Hematopoietic multipotent progenitor cell treated with erythropoietin and hydrocortisone succinate and interleukin-3 and kit ligand, for 17 days (in vitro differentiated cells): ENCODE data around the gene TNFAIP8.

Experiments used
- DNase-seq: peaks from one replicate; pipeline ENCODE4 v3.0.0-alpha.2; 2015; ENCODE audit warnings: low spot score

The TNFAIP8 gene

DNA sequence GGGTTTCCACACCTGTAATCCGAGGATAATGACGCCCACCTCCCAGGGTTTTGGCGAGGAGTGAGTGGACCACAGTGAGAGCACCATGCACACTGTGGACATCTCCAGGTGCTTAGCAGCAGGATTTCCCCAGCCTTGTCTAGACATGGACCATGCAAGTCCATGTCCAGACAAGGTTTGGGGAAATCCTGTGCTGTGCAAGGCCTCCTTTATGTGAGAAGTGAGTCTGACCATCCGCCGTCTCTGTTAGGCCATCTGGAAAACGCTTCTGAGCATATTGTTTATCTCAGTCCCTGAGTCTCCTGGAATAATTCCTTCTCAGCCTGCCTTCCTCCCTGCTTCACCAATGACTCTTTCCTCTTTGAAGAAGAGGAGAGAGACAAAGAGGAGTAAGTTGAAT, 26.2 kb upstream of the TNFAIP8 start:
- peak; percentile 30 for DNase-seq

DNA sequence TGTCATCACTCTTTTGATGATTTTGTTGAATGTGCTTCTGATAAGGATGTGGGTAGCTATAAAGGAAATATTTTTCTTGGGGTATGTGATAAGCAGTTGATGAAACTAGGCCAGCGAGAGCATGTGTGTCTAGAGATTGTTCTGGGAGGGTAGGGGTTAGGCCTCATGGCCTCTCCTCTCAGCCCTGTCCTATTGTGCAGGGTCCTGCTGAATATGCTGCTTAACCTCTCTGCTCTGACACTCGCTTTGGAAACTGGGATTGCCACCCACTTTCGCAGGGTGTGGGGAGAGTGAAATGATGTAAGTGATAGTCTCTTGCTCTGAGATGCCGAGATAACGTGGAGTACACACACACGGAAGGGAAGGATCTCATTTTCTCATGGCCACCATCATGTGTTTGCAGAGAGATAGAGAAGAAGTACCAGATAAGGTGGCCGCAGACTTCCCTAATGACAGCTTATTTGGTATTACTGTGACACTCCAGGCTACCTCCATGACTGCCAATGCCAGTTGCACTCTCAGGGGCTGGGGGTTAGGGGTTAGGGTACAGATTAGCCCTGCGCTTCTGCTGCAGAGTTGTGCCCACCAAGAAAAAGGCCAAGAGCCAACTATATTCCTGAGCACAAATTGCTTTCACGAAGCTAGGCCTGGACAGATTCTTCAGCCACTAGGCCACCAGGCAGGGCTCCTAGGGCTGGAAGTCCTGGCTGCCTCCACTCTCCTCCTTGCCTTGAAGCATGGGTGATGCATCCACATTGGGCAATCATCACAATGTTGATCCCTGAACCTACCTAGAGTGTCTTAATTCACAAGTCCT, 25.2 kb upstream of the TNFAIP8 start:
- DNase-seq = peak; percentile 73

DNA sequence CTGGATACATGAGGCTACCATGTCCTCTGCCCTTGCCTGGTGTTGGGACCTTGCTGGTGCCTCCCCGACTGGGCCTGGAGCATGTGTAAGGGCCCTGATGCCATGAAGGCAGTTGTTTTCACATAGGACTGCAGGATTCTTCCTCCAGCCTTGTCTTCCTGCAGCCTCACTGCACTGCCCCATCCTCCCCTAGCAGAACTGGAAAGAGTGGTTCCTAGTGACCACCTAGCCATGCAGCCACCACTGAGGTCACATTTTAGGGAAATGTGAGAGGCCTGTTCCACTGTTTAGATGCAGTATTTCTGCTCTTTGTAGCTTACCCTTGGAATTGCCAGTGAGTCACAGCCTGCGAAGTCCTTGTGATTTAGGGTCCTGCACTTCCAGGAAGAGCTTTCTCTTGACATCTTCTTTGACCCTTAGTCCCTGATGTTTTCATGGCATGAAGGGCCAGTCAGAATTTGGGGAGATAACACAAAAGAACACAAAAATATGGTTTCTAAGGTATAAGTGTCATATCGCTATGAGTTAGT, 24.2 kb upstream of the TNFAIP8 start:
- no peak for DNase-seq

DNA sequence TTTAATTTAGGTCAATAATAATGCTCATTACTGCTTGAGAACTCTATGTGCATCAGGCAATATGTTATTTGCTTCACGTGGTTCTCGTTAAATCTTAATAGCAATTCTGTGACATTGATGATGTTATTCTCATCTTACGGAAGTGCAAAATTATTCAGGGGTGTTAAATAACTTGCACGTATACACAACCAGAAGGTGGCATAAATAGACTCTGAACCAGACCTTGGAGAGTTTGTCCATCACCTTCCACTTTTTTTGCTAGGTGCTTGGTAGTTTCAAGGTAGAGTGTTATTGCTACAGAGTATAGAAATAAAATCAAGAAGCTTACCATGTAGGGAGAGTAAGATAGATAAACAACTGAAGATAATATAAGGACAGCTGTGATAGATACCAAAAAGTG, 23.6 kb upstream of the TNFAIP8 start:
- no peak for DNase-seq

DNA sequence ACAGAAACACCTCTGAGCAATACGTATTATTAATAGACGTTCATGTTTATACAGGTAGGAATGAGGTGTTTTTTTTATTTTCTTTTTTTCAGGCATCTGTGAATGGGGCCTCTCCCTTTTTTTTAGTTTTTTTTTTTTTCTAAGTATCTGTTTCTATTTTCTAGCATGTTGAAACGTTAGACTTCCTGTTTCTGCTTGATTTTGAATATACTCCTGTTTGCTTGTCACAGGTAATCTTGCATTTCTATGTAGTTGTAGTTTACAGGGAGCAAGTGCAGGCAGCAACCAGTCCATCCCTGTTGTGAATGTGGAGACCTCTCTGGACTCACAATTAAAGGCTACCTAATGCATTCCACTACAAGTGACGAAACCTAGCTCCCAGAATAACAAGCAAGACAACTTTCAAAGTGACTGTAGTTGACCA, 22.8 kb upstream of the TNFAIP8 start:
- no peak for DNase-seq

DNA sequence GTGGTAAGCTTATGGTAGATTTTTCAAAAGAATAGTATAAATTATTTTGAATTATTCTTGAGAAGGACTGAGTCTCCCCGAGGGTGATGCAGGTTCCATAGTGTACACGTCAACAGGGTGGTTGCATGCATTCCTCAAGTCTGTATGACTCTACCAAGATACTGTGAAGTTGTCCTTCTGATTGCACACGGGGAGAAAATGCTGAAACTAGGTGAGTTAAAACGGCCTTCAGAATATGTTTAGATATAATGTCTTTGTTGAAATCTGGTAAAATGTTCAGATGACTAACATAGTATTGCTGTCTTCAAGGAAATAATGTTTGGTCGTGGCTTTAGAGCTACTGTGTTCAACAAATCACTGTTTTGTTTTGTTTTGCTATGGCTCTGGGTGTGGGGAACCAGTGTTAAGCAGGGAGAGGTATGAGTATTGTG, 22.4 kb upstream of the TNFAIP8 start:
- no peak for DNase-seq

DNA sequence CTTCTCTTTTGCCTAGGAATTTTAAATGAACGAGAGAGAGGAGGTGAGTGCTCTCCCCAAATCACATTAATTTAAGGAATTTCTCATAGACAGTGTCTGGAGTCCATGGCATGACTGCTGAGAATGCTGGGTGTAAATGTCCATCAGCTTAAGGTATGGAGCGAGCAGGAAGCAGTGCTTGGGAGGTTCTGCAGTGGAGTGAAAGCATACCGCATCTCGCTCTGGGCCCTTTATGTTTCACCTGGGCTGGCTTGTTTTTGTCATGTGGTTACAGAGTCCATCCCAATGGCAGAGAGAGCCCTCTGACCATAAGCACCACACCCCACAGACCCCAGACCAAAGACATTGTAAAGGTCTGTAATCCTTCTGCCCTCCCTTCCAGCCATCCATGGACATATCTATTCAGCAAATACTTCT, 20.6 kb upstream of the TNFAIP8 start:
- no peak for DNase-seq

DNA sequence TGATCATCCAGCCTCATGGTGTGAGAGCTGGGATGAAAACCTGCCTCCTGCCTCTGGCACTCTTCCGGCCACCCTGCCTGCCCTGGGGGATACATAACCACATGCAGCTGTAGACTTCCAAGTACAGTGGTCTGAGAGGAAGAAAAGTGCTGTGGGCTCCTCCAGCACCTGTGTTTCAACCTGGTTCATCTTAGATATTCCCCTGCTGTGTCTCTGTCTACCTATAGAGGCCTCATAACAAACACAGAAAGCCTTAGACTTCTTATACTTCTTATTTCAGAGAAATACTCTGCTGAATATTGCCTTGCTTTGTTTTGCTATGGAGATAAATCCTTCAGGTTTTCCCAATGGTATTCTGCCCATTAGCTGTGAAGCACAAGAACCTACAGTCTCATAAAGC, 19.6 kb upstream of the TNFAIP8 start:
- DNase-seq = no peak

DNA sequence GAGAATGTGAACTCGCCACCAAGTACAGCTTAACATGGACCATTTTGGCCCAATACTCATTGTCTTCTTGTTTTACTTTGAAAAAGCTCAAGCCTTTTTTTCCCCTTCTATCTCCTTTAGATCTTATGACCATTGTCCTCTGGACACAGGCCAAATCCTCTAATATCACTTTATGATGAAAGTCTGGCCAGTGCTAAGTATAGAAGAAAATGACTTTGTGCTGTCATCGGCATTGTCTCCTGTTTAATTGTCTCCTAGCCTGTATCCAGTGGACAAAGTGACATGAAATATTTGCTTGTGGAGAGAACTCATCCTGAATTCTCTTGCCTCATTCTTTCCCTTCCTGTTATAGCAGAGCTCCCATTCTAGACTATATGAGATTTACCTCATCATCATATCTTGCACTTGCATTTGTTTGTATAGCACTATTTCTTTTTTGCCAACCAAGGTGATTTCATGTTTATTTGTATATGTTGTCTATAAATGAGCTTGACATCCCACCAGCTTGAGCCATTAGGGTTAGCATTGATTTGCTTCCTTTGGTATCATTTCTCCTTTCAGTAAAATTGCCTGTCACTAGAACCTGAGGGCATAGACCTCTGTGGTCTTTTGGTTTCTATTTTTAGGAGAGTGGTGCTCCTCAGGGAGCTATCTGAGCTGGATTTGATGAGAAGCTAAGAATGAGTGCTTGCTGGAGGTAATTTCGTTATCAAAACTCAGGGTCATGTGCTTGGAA, 18.8 kb upstream of the TNFAIP8 start:
- no peak for DNase-seq

DNA sequence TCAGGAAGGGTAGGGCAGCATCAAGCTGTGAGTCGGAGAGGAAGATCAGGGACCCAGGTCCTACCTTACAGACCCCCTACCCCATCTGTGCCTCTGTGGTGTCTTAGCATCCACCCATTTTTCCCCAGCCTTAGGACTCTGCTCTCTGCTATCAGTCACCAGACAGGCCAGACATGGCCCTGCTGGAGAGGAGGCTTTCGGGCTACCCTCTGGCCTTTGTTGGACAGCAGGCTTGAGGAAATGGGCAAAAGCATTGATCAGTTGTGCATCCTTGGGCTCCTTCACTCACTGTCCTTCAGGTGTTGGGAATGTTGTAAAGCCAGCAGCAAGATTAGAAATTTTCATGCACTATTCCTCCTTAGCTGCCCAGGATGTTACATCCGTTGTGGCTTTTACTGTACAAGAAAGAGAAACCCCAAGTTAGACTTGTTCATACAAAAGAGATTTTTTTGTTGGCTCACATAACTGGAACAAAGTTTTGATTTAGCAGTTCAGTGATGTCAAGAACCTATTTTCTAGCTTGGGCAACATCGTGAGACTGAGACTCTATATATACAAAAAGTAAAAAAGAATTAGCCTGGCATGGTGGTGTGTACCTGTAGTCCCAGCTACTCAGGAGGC, 17.4 kb upstream of the TNFAIP8 start:
- no peak for DNase-seq

DNA sequence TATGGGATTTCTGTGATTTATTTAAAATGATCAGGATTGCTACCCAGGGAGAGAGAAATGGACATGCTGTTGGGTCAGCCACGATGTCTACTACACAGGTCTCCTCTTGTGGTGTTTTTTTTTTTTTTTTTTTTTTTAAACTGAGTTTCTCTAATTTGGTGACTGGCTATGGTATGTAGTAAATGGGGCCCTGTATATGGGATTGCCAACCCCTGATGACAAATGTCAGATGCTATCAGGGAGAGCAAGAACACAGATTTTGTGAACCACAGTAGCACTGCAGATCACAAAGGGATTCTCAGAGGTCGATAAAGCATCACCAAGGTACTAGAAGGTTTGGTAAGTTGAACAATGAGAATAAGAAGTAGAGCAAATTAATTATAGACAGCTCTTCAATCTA, 16.5 kb upstream of the TNFAIP8 start:
- DNase-seq = no peak

DNA sequence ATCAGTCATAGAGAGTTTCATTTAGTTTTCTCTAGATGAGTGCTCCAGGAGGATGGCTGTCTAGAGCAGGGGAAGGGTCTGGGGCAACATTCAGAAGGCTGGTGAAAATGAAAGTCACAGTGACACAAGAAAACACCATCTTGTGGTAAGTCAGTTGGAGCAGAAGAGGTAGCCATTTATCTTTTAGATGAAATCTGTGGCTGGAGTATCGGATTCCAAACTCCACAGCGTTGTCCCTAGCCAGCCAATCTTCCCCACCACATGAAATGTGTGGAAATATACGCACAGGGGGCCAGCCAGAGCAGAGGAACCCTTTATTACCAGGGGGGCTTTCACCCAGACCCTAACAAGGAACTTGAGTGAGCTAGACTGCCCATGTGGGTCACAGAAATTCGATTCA, 15.9 kb upstream of the TNFAIP8 start:
- DNase-seq = no peak

DNA sequence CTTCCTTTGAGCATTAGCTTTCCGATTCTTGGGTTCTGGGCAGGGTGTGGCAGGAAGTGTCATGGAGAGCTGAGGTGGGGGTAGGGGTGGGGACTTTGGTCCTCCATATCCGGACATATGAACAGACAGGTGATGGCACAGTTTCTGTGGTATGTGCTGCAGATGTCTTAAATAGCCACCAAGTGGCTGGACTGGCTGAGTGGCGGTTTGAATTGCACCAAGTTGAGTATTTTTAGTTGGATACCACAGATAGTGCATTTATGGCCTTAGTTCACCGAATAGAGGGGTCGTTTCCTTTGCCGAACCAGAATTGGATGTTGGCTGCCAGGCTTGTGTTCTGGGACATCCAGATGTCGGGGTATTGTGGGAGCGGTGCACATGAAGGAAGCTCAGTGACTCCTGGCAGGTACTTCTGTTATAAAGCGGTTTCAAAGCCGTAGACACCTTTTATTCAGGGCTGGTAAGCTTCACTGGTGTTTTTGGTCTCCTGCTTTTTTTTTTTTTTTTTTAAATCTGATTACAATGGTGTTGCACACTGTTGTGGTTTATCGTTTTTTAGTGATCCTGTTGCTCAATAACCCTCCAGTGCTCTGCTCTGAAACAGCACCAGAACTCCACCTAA, 15.1 kb upstream of the TNFAIP8 start:
- no peak for DNase-seq

DNA sequence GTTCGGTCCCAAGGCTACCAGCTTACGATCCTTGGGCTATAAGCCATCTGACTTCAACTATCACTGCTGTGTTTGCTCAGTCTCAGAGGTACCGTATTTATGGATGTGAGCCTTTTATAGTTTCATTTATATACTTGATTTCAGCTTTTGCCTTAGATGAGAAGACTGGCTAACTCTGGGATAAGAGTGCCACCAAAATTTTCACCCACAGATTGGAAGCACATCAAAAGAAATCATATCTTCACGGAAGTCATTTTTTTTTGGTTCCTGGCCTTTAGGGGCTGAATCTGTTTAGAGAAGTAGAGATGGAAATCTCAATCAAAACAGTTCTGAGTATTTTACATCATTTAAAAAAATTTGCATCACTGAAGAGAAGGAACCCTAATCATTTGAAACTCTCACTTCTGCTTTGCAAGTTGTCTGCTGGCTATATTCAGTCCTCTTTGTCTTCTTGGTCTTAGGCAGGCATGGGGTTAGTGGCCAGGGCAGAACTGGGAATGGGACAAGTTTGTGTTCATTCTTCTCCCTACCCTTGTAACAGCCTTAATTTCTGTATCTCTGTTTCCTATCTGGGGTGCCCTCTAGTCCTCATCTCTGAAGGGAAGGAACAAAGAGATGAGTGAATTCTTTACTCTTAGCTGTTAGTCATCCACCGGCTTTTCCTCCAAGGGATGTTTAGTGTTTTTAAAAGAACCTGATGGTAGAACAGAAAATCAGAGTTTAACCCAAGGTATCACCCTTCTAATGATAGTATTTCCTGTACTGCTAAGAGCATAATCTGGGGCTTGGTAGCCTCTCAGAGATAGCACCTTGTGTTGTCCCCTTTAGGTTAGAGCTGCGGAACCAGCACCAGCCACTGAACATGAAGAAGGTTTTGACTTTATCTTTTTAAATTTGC, 14.1 kb upstream of the TNFAIP8 start:
- no peak for DNase-seq

DNA sequence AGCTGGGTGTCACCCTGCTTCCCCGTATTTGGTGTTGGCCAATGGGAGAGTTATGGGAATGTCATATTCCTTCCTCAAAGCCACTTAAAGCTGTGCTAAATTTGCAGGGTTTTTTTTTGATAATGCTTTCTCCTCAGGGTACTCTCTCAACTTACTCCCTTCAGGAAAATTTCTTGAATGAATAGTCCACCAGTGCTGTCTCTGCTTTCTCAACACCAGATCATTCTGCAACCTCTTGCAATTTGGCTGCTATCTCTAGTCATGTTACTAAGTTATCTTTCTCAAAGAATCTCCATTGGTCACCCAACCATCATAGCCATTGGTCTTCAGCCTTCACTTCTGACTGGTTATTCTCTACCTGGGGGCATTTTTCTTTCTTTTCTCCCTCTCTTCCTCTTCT, 13.4 kb upstream of the TNFAIP8 start:
- DNase-seq = no peak

DNA sequence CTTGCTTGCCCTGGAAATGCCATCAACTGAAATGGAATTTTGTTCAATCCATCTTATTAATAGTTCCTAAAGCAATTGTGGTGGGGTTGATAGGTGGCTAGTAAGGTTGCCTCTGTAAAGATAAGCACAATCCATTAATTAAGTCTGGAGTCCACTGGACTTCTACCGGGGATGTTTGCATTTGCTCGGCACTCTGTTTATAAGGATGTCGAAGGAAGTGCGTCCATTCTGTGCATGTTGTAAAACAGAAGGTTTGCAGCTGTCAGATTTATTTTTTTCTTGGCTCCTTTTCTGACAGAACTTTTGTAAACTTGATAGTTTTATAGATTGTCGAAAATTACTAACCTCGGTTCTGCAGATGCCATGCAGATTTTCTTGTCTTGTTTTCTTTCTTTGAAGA, 12.8 kb upstream of the TNFAIP8 start:
- no peak for DNase-seq

DNA sequence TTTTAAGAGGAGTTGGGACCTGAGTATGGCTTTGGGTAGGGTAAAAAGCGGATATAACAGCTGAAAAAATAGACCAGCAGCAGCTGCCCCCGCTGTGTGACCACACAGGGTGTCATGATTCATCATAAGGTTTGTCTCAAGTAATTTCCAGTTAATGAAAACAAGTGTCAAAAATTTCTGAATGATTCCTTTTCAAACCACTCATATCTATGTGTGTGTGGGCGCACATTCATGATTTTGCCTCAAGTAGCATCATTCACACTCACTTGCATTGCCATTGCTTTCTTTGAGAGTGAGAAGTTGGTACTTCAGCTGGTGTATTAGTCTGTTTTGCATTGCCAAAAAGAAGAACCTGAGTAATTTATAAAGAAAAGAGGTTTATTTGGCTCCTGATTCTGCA, 12.1 kb upstream of the TNFAIP8 start:
- no peak for DNase-seq

DNA sequence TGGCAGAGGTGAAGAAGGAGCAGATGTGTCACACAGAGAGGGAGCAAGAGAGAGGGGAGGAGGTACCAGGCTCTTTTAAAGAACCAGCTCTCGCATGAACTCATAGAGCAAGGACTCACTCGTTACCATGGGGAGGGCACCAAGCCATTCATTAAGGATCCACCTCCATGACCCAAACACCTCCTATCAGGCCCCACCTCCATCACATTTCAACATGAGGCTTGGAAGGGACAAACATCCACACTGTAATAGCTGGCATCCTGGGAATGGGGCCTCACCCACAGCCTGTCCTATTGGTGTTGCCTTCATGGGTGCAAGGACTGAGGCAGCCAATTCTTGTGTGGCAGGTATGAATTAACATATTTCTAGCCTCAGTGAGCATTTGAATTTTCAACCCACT, 11.6 kb upstream of the TNFAIP8 start:
- DNase-seq = no peak

DNA sequence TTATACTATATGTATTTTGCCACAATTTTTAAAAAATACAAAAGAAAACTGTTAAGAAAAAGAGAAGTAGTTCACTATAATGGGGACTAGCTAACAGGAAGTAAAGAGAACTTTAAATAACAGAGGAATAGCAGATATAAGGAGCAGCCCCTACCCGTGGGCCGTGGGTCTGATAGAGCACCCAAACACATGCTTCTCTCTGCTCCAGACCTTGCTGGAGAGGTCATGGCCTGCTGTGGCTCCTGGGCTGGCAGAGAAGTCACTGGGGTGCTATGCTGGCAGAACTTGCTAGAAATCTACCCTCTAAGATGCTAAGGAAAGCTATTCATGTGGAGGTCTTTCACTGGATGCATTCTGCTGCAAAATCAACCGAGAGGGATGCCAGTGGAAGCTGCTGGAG, 10.0 kb upstream of the TNFAIP8 start:
- no peak for DNase-seq

DNA sequence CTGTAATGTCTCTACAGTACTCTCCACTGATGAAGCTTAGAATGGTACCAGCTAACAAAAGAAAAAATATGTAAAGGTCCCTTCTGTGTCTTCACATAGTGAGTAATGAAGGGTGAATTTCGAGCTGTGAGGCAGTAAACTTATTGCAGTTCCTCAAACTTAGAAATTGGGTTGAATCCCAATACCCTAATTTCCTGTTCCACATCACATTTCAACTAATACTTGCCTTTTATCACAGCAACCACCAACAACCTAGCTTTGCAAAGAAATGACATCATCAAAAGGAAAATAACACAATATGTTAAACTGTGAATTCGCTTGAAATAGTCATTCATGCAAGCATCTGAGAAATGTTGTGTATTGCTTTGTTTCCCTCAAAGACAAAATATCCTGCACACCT, 9.4 kb upstream of the TNFAIP8 start:
- DNase-seq = no peak

DNA sequence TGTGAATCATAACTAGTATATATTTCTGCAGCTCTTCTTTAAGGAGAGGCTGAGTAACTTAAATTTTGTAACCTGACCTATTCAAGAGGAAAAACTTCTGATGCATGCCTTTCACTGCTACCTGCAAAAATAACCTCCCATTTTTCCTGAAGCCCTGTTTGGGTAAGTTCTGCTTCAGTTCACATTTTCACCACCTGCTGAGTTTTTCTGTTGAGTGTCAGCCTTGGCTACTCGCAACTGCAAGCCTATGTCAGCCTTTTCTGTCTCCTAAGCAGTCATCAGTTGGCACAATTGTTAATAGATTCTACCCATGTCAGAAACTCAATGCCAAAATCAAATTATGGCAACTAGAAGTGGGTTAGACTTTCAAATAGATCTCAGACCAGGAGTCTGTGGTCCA, 8.2 kb upstream of the TNFAIP8 start:
- DNase-seq = no peak
